ENCODE data around the gene SAP25. TPM values are rescaled to one million over a fixed set of nuclear protein-coding genes. Genes with fewer than 3 reads are reported as not detected.

SAP25 gene
- total RNA-seq, 4 donors from 2014 or later = 0.96 to 52.4 (median 2.7) TPM; not detected in 1

DNA sequence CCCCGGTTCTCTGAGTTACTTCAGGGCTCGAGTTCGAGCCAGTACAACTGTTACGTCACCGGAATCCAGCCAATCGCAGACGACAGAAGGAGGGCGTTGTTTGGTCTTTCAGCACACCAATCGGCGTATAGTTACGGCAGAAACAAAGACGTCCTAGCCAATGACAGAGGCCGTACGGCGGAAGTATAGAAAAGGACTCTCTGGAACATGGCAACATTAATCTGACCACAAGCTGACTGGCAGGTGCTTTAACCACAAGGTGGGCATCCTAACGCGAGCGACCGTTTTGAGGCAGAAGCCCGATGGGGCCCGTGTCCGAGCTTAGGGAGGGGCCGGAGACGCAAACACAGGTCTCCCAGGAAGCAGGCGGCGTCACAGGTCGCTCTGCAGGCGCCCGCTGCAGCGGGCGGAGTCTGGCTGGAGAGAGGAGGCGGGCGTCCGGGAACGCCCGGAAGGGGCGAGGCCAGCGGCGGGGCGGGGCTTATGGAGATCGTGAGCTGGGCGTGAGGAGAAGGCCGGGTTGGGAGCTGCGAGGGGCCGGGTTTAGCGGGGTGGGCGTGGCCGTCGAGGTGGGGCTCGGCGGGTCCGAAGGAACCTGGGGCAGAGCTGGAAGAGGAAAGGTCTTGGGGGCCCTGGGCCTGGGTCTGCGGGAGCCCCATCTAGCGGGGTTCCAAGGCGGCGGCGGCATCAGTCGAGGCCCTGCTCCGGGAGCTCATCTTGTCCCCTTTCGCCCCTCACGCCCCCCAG is 38.5 kb upstream of the SAP25 start, which contains the start of gene MOSPD3:
MOSPD3 (plus strand) TSS at position 558 of the 747 bp plus-strand sequence. CDS start 252 bp downstream, outside the sequence.
- no peaks in the 10 kb centered on the region for H3K36me3 ChIP-seq
- peaks cover 4 to 20% (median 8%) of the 10 kb centered on the region in 4 donors for H3K4me1 ChIP-seq
- peak within 1 kb of the TSS; percentile 89 to 99 (median 92) for H3K27ac ChIP-seq
- DNase-seq = peak; percentile 99
- no peaks in the 10 kb centered on the region for H3K9me3 ChIP-seq
- WGBS, 2 donors (ENCODE audit: low coverage in 1 of 2) = 0% methylated on average over 6 to 55 of the region's 61 CpGs
- intact Hi-C loops (cut with DNase I; ENCODE audit: low total_unique reads) (no loop called here), in situ Hi-C loops (cut with MboI; ENCODE audit: low pct_ligation_motif_present in 1 of 4, low pct_unique_long_range_greater_than_20kb in 1 of 4, low sequenced_read_pairs in 3 of 4) (no loop called here)
- H3K4me3 ChIP-seq = peak within 1 kb of the TSS; percentile 51 to 89 (median 70)
- TF ChIP-seq, protein P1, sequence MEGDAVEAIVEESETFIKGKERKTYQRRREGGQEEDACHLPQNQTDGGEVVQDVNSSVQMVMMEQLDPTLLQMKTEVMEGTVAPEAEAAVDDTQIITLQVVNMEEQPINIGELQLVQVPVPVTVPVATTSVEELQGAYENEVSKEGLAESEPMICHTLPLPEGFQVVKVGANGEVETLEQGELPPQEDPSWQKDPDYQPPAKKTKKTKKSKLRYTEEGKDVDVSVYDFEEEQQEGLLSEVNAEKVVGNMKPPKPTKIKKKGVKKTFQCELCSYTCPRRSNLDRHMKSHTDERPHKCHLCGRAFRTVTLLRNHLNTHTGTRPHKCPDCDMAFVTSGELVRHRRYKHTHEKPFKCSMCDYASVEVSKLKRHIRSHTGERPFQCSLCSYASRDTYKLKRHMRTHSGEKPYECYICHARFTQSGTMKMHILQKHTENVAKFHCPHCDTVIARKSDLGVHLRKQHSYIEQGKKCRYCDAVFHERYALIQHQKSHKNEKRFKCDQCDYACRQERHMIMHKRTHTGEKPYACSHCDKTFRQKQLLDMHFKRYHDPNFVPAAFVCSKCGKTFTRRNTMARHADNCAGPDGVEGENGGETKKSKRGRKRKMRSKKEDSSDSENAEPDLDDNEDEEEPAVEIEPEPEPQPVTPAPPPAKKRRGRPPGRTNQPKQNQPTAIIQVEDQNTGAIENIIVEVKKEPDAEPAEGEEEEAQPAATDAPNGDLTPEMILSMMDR (IDR thresholded peaks at IDR 0.05) = peak in 2 of 5 experiments; percentile 44 to 46
- TF ChIP-seq EP300 (IDR thresholded peaks at IDR 0.05; ENCODE audit: low read depth) (peak; percentile 15), POLR2A (IDR thresholded peaks at IDR 0.05) (peak; percentile 98), POLR2AphosphoS5 (IDR thresholded peaks at IDR 0.05) (peak; percentile 76 to 95 (median 91))
- no peaks in the 10 kb centered on the region for H3K27me3 ChIP-seq

DNA sequence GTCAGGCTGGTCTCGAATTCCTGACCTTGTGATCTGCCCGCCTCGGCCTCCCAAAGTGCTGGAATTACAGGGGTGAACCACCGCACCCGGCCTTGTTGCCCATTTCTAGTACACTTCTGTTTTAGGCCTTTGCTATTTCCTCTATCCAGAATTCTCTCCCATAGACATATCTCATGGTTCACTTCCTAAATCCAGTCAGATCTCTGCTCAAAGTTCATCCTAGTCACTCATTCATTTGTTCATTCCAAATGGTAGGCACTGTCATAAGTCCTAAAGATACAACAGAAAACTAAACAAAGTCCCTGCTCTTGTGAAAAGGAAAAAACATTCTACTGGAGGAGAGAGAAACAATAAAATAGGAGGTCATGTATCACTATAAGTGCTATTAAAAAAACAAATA is 36.3 kb upstream of the SAP25 start:
- peaks cover 10 to 29% (median 19%) of the 10 kb centered on the region in 4 donors for H3K4me1 ChIP-seq
- TF ChIP-seq EP300 (IDR thresholded peaks at IDR 0.05; ENCODE audit: low read depth) (no peak), POLR2A (IDR thresholded peaks at IDR 0.05) (no peak), POLR2AphosphoS5 (IDR thresholded peaks at IDR 0.05) (no peak)
- TF ChIP-seq, protein P1 (IDR thresholded peaks at IDR 0.05) = no peak
- no peaks in the 10 kb centered on the region for H3K36me3 ChIP-seq
- intact Hi-C loops (cut with DNase I; ENCODE audit: low total_unique reads) = no loop called here
- H3K27me3 ChIP-seq = no peaks in the 10 kb centered on the region
- in situ Hi-C loops (cut with MboI; ENCODE audit: low pct_ligation_motif_present in 1 of 4, low pct_unique_long_range_greater_than_20kb in 1 of 4, low sequenced_read_pairs in 3 of 4) = no loop called here
- H3K4me3 ChIP-seq = no peak overlapping the region
- no peak for DNase-seq
- no peak overlapping the region for H3K27ac ChIP-seq
- H3K9me3 ChIP-seq = no peaks in the 10 kb centered on the region
- 80% methylated on average over 5 of the region's 5 CpGs; no CpG with 5 or more reads in 1 of the 2 donors for WGBS, 2 donors (ENCODE audit: low coverage in 1 of 2)

DNA sequence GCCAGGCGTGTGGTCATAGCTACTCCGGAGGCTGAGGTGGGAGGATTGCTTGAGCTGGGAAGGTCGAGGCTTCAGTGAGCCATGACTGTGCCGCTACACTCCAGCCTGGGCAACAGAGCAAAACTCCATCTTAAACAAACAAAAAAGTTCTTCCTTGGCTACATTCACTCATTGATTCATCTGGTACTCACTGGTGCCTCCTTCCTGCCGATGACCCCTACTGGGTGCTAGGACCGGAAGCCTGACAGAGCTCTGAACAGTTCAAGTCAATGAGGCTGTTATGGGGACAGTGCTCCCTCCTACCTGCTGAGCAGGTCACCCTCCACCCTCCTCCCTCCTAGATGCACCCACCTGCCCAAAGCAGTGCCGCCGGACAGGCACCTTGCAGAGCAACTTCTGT is 33.4 kb upstream of the SAP25 start:
- in situ Hi-C loops (cut with MboI; ENCODE audit: low pct_ligation_motif_present in 1 of 4, low pct_unique_long_range_greater_than_20kb in 1 of 4, low sequenced_read_pairs in 3 of 4) = no loop called here

DNA sequence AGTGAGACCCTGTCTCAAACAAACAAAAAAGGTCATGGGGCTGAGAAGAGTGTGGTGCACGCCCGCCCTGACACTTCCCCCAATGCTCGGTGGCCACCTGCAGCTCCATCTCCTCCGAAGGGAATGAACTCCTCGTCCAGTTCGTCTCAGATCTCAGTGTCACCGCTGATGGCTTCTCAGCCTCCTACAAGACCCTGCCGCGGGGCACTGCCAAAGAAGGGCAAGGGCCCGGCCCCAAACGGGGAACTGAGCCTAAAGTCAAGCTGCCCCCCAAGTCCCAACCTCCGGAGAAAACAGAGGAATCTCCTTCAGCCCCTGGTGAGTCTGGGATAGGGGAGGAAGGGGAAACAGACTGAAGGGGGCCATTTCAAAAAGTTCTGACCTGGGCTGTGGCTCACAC is 32.6 kb upstream of the SAP25 start:
- no peak overlapping the region for H3K27ac ChIP-seq
- H3K4me1 ChIP-seq = peaks cover 6 to 29% (median 26%) of the 10 kb centered on the region in 4 donors
- H3K36me3 ChIP-seq = no peaks in the 10 kb centered on the region
- no peak overlapping the region for H3K4me3 ChIP-seq
- no peak for DNase-seq
- intact Hi-C loops (cut with DNase I; ENCODE audit: low total_unique reads) = no loop called here
- in situ Hi-C loops (cut with MboI; ENCODE audit: low pct_ligation_motif_present in 1 of 4, low pct_unique_long_range_greater_than_20kb in 1 of 4, low sequenced_read_pairs in 3 of 4) = no loop called here
- no peak for TF ChIP-seq POLR2AphosphoS5 (IDR thresholded peaks at IDR 0.05)
- TF ChIP-seq, protein P1 (IDR thresholded peaks at IDR 0.05) = no peak
- no peak for TF ChIP-seq POLR2A (IDR thresholded peaks at IDR 0.05)
- TF ChIP-seq EP300 (IDR thresholded peaks at IDR 0.05; ENCODE audit: low read depth) = no peak
- 88 to 100% methylated on average over 2 to 12 of the region's 12 CpGs for WGBS, 2 donors (ENCODE audit: low coverage in 1 of 2)
- H3K27me3 ChIP-seq = no peaks in the 10 kb centered on the region
- no peaks in the 10 kb centered on the region for H3K9me3 ChIP-seq

More for the DNA sequence above, 33.4 kb upstream of the SAP25 start:
- intact Hi-C loops (cut with DNase I; ENCODE audit: low total_unique reads) = no loop called here
- peaks cover 6 to 32% (median 26%) of the 10 kb centered on the region in 4 donors for H3K4me1 ChIP-seq
- WGBS, 2 donors (ENCODE audit: low coverage in 1 of 2) = 85% methylated on average over 4 to 8 of the region's 8 CpGs
- TF ChIP-seq POLR2A (IDR thresholded peaks at IDR 0.05) (no peak), EP300 (IDR thresholded peaks at IDR 0.05; ENCODE audit: low read depth) (no peak), POLR2AphosphoS5 (IDR thresholded peaks at IDR 0.05) (no peak)
- TF ChIP-seq, protein P1 (IDR thresholded peaks at IDR 0.05) = no peak
- no peaks in the 10 kb centered on the region for H3K36me3 ChIP-seq
- DNase-seq = no peak
- H3K9me3 ChIP-seq = no peaks in the 10 kb centered on the region
- H3K4me3 ChIP-seq = no peak overlapping the region
- no peaks in the 10 kb centered on the region for H3K27me3 ChIP-seq
- no peak overlapping the region for H3K27ac ChIP-seq

Measured in transverse colon (tissue), 4 donors.